Endothelial cell of umbilical vein (primary cell): Measurements from ENCODE around the gene SMIM44. TPM values are rescaled to one million over a fixed set of nuclear protein-coding genes. Genes with fewer than 3 reads are reported as not detected.

Experiments
- BruUV-seq: library from RNA; stranded (reverse); fragments of 400-500 nt; replicated peaks from 2 replicates; lab custom pipeline; 2021; lab: Mats Ljungman, UMichigan
- CTCF ChIA-PET: fragments of 300-600, 350-600 bp; sonication (Branson Sonifier 250); formaldehyde crosslinking; loops from one replicate; lab custom pipeline; 2021; ENCODE audit warnings: antibody characterized with exemption, inconsistent platforms; lab: Charles Lee
- POLR2A ChIA-PET: fragments of 300-600, 350-600 bp; sonication (Branson Sonifier 250); formaldehyde crosslinking; loops from one replicate; lab custom pipeline; 2021; ENCODE audit warnings: antibody characterized with exemption, inconsistent platforms; lab: Charles Lee
- DNase-seq: peaks from one replicate; pipeline ENCODE4 v3.0.0-alpha.2; 2011; ENCODE audit warnings: low read depth, low spot score
- FAIRE-seq: peaks from 2 replicates; lab custom pipeline; 2011; peaks lifted over from hg19 to GRCh38; lab: Jason Lieb, UNC
- H2AFZ ChIP-seq: 2 replicates; pipeline ENCODE4 v1.6.0; 2012; ENCODE audit warnings: low read depth, low read length, control low read depth, inconsistent platforms
- H3K27ac ChIP-seq: 2 replicates; pipeline ENCODE4 v1.5.1; 2011; ENCODE audit warnings: low read depth, mild to moderate bottlenecking, control low read depth, low read length, moderate library complexity; ENCODE audit not compliant: insufficient read depth
- H3K27me3 ChIP-seq, 2 experiments: 2 replicates each; pipeline versions ENCODE4 v1.6.0 to v1.6.1; 2011; ENCODE audit warnings: low read length in 2 of 2, mixed read lengths in 1 of 2; ENCODE audit not compliant: control insufficient read depth in 2 of 2, insufficient read depth in 2 of 2
- H3K36me3 ChIP-seq, 2 experiments: 2 replicates in 1 of 2; 3 replicates in 1 of 2; pipeline ENCODE4 v1.5.1; 2011; ENCODE audit warnings: low read length in 2 of 2, mild to moderate bottlenecking in 1 of 2, moderate library complexity in 1 of 2; ENCODE audit not compliant: control insufficient read depth in 2 of 2, insufficient read depth in 2 of 2; ENCODE audit errors: extremely low read depth in 1 of 2
- H3K4me1 ChIP-seq: 3 replicates; pipeline ENCODE4 v1.5.1; 2011; ENCODE audit warnings: mild to moderate bottlenecking, low read length; ENCODE audit not compliant: control insufficient read depth, insufficient read depth; ENCODE audit errors: extremely low read depth
- H3K4me2 ChIP-seq: 2 replicates; pipeline ENCODE4 v1.6.1; 2011; ENCODE audit warnings: low read length, control low read depth, mixed read lengths; ENCODE audit not compliant: insufficient read depth
- H3K4me3 ChIP-seq, 3 experiments: fragments of 200-600 bp in 1 of 3; sonication (generic), shearing (Covaris generic) in 1 of 3; replicated peaks in 1 of 3; 2 replicates each; pipeline ENCODE4 v1.5.1; 2011 to 2016; ENCODE audit warnings: control low read depth in 3 of 3, low read length in 3 of 3, mild to moderate bottlenecking in 2 of 3, inconsistent platforms in 1 of 3, low read depth in 1 of 3, moderate library complexity in 1 of 3; ENCODE audit not compliant: insufficient read depth in 1 of 3
- H3K79me2 ChIP-seq: 2 replicates; pipeline ENCODE4 v1.6.0; 2012; ENCODE audit warnings: low read length, inconsistent platforms; ENCODE audit not compliant: control insufficient read depth, insufficient read depth
- H3K9ac ChIP-seq: replicated peaks from 2 replicates; pipeline ENCODE3; 2011; ENCODE audit warnings: low read length, control low read depth; ENCODE audit not compliant: insufficient read depth; ENCODE audit errors: extremely low read depth
- H3K9me1 ChIP-seq: replicated peaks from 3 replicates; pipeline ENCODE4 v1.6.0; 2011; ENCODE audit warnings: mild to moderate bottlenecking, low read length; ENCODE audit not compliant: control insufficient read depth, insufficient read depth; ENCODE audit errors: extremely low read depth
- H3K9me3 ChIP-seq: replicated peaks from 2 replicates; pipeline ENCODE4 v1.5.1; 2012; ENCODE audit warnings: low read length, inconsistent platforms; ENCODE audit not compliant: control insufficient read depth, insufficient read depth
- H4K20me1 ChIP-seq: replicated peaks from 2 replicates; pipeline ENCODE3; 2011; ENCODE audit warnings: mild to moderate bottlenecking, low read length; ENCODE audit not compliant: control insufficient read depth, insufficient read depth; ENCODE audit errors: extremely low read depth
- CTCF ChIP-seq, 2 donors: IDR thresholded peaks; 1 replicate in 1 of 2; 2 replicates in 1 of 2; pipeline ENCODE4 v1.5.1; 2011; ENCODE audit warnings: low read length in 2 of 2, mild to moderate bottlenecking in 2 of 2, moderate library complexity in 2 of 2, control low read depth in 1 of 2, inconsistent platforms in 1 of 2, low read depth in 1 of 2; ENCODE audit not compliant: insufficient read depth in 1 of 2; ENCODE audit errors: extremely low read depth in 1 of 2
- EZH2 ChIP-seq: IDR thresholded peaks from 2 replicates; pipeline ENCODE4 v1.6.1; 2012; ENCODE audit warnings: borderline replicate concordance, low read depth, mild to moderate bottlenecking, moderate library complexity, low read length, inconsistent platforms; ENCODE audit not compliant: severe bottlenecking
- FOS ChIP-seq: IDR thresholded peaks from 2 replicates; pipeline ENCODE4 v1.6.1; 2011; ENCODE audit warnings: mild to moderate bottlenecking, low read length, moderate library complexity, borderline replicate concordance; ENCODE audit not compliant: insufficient read depth
- GATA2 ChIP-seq: IDR thresholded peaks from 2 replicates; pipeline ENCODE4 v1.7.0; 2011; ENCODE audit warnings: low read depth, mild to moderate bottlenecking, moderate library complexity, mixed read lengths, low read length; ENCODE audit not compliant: insufficient read length, insufficient read depth
- JUN ChIP-seq: IDR thresholded peaks from 2 replicates; pipeline ENCODE4 v1.6.1; 2011; ENCODE audit warnings: borderline replicate concordance, low read depth; ENCODE audit not compliant: insufficient read length, insufficient read depth
- MAX ChIP-seq: IDR thresholded peaks from 2 replicates; pipeline ENCODE4 v1.6.1; 2011; ENCODE audit not compliant: insufficient read depth, insufficient read length
- MYC ChIP-seq: IDR thresholded peaks from one replicate; pipeline ENCODE4 v1.6.1; 2011; ENCODE audit warnings: mild to moderate bottlenecking, low read depth, low read length
- POLR2A ChIP-seq: IDR thresholded peaks from 2 replicates; pipeline ENCODE4 v1.6.1; 2012; ENCODE audit warnings: low read depth, mild to moderate bottlenecking, control low read depth, low read length
- POLR2AphosphoS5 ChIP-seq: IDR thresholded peaks from 2 replicates; pipeline ENCODE4 v1.6.1; 2012; ENCODE audit warnings: low read depth, mild to moderate bottlenecking, control low read depth, low read length, moderate library complexity; ENCODE audit not compliant: insufficient read depth
- dilution Hi-C: fragments of 300-500 bp; cut with MboI; formaldehyde crosslinking; loops from one replicate; pipeline ENCODE4 v1.15.0; 2019; ENCODE audit warnings: low sequenced_read_pairs; ENCODE audit not compliant: extremely low pct_ligation_motif_present
- intact Hi-C: fragments of 100-400 bp; cut with micrococcal nuclease; formaldehyde crosslinking; loops from one replicate; pipeline ENCODE4 v1.10.0; 2022
- polyA plus RNA-seq, 4 experiments: library from polyadenylated mRNA; depleted of rRNA in 3 of 4; stranded (reverse) in 3 of 4; unstranded in 1 of 4; fragments of >200 nt; gene quantifications; 2 replicates each; pipeline versions ENCODE4 v1.2.1 to v1.2.3, GENCODE V29; 2011 to 2012; ENCODE audit warnings: missing spikeins in 1 of 4
- total RNA-seq: library from RNA; stranded (reverse); gene quantifications from 2 replicates; pipeline ENCODE4 v1.2.3, GENCODE V29; 2021

Gene SMIM44
- total and polyA plus RNA-seq, 2 donors (not counting 3 experiments of a cell fraction or from before 2014, with no cell fraction given): not detected

GRCh38 chr19:3441089-3441985, 41.9 kb downstream of the SMIM44 start:
- Histone ChIP-seq H4K20me1 (no peaks in the 10 kb centered on the region), H2AFZ (no peak overlapping the region), H3K36me3 (peaks cover 0 to 19% of the 10 kb centered on the region in 2 experiments), H3K4me1 (peaks cover 20% of the 10 kb centered on the region), H3K9ac (no peak overlapping the region), H3K27ac (peak overlapping the region; percentile 34), H3K9me1 (no peaks in the 10 kb centered on the region), H3K4me3 (no peak overlapping the region), H3K79me2 (peaks cover 15% of the 10 kb centered on the region), H3K27me3 (no peaks in the 10 kb centered on the region), H3K4me2 (no peak overlapping the region), H3K9me3 (no peaks in the 10 kb centered on the region)
- TF ChIP-seq EZH2: no peak
- no peak for TF ChIP-seq POLR2AphosphoS5
- TF ChIP-seq FOS: no peak
- no peak for TF ChIP-seq JUN
- TF ChIP-seq POLR2A: no peak
- TF ChIP-seq GATA2: no peak
- no peak for TF ChIP-seq MYC
- no peak for TF ChIP-seq CTCF (IDR thresholded peaks at IDR 0.05; ENCODE audit: extremely low read depth in 1 of 2, insufficient read depth in 1 of 2, low read depth in 1 of 2, low read length in 2 of 2)
- no peak for TF ChIP-seq MAX
- dilution Hi-C loops (no loop called here), intact Hi-C loops (no loop called here)
- DNase-seq (peak; percentile 41), FAIRE-seq (no peak)
- ChIA-PET POLR2A (no interaction called here), CTCF (interaction anchor here (1.0 kb wide), 1 partner anchor 12 kb away, joined by 4 read pairs; no protein-coding TSS in a partner anchor)
- no TSS peak for BruUV-seq
